Activated CD8-positive, alpha-beta memory T cell treated with anti-CD3 and anti-CD28 coated beads, Interleukin-2, amount 10 ng/mL, durations not matched to agents 7 days and 5 days (primary cell): ENCODE results near the gene NDUFA5. TPM values are rescaled to one million over a fixed set of nuclear protein-coding genes. Genes with fewer than 3 reads are reported as not detected.
"Not testable (repeated sequence)": the region's sequence is repeated elsewhere in the genome, so short reads cannot be mapped to it uniquely, and the experiment has no call there.

Experiments used
- ATAC-seq: fragments of 150-1000 bp; cut with Tn5 transposase; one replicate; pipeline ENCODE4 v1.10.0; 2021; ENCODE audit warnings: moderate library complexity
- CTCF ChIA-PET: fragments of 350-600 bp; sonication (Branson Sonifier 250); formaldehyde crosslinking; loops from one replicate; lab custom pipeline; 2021; ENCODE audit warnings: antibody characterized with exemption; lab: Charles Lee
- DNase-seq: peaks from one replicate; pipeline ENCODE4 v3.0.0-alpha.2; 2020
- H3K27ac Mint-ChIP-seq: one replicate; pipeline ENCODE4 v1.8.0; 2021; ENCODE audit warnings: mild to moderate bottlenecking, mixed read lengths
- H3K27me3 Mint-ChIP-seq: one replicate; pipeline ENCODE4 v1.8.0; 2021; ENCODE audit warnings: mixed read lengths
- H3K36me3 Mint-ChIP-seq: one replicate; pipeline ENCODE4 v1.8.0; 2021; ENCODE audit warnings: mild to moderate bottlenecking, mixed read lengths
- H3K4me1 Mint-ChIP-seq: one replicate; pipeline ENCODE4 v1.8.0; 2021; ENCODE audit warnings: mixed read lengths
- H3K4me3 Mint-ChIP-seq: one replicate; pipeline ENCODE4 v1.8.0; 2021; ENCODE audit warnings: mild to moderate bottlenecking, moderate library complexity, mixed read lengths
- H3K9me3 Mint-ChIP-seq: one replicate; pipeline ENCODE4 v1.8.0; 2022; ENCODE audit warnings: low read depth, mixed read lengths
- total RNA-seq, 2 experiments: library from RNA; stranded (reverse); gene quantifications; one replicate each; pipeline ENCODE4 v1.2.3, GENCODE V29; 2021

Gene NDUFA5
- total RNA-seq, 2 experiments from 2014 or later, result 39.7 to 49.7 TPM

DNA sequence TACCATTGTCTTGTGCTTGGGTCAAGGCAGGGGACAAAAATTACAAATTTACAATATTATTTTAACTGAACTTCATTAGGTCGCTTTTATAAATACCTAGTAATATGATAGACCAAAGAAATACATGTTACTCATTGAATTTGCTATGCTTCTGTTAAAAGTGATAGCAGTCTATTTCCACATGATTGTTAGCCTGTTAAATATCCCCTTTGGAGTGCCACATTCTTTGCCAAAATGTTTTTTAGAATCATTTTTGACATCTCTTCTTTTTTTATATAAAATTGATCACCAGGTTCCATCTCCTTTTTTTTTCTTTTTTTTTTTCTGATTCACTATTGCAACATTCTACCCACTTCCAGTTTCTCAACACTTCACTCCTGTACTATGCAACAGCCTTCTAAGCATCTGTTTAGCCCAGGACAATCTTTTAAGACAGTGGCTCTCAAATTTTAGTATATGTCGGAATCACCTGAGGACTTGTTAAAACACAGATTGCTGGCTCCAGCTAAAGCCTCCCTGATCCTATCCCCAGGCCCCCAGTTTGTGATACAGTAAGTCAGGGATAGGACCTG lies 16.4 kb upstream of the NDUFA5 start:
- Mint-ChIP-seq H3K27ac (no peak overlapping the region), H3K4me1 (no peaks in the 10 kb centered on the region), H3K4me3 (no peak overlapping the region), H3K36me3 (no peaks in the 10 kb centered on the region), H3K9me3 (no peaks in the 10 kb centered on the region), H3K27me3 (peaks cover 10% of the 10 kb centered on the region)
- ATAC-seq (no peak), DNase-seq (no peak)
- CTCF ChIA-PET, result no interaction called here

DNA sequence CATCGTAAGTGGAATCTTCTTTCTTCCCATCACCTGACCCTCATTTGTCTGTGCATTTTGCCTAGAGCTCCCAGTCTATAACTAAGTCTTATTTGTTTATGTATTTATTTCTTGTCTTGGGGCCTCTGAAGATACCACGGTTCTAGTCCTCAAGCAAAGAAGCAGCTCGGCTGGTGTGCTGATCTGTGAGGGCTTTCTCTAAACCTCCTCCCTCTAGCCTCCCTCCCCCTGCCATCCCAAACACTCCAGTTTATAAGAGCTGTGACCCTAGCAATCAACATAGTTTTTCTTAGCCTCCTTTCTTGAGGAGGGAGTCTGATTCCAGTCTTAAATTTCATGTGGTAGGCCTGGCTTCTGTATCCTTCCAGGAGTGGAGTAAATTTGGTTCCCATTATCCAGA lies 15.7 kb upstream of the NDUFA5 start:
- Mint-ChIP-seq H3K36me3 (no peaks in the 10 kb centered on the region), H3K27ac (no peak overlapping the region), H3K4me1 (no peaks in the 10 kb centered on the region), H3K4me3 (no peak overlapping the region), H3K9me3 (no peaks in the 10 kb centered on the region), H3K27me3 (peaks cover 8% of the 10 kb centered on the region)
- CTCF ChIA-PET, result interaction anchor here (0.7 kb wide), 1 partner anchor 780 kb away, joined by 3 read pairs; no protein-coding TSS in a partner anchor
- DNase-seq (no peak), ATAC-seq (no peak)

DNA sequence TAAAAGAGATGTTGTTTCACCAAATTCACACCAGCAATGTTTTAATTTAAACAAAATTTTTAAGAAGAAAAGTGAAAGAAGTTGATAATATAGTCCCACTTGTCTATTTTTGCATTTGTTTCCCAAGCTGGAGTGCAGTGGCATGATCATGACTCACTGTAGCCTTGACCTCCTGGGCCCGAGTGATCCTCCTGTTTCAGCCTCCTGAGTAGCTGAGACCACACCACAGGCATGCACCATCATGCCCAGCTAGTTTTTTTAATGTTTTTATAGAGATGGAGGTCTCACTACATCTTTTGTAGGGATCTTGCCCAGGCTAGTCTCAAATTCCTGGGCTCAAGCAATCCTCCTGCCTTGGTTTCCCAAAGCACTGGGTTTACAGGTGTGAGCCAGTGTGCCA lies 14.1 kb upstream of the NDUFA5 start:
- no peak for ATAC-seq
- no peak overlapping the region for H3K4me3 Mint-ChIP-seq
- no peaks in the 10 kb centered on the region for H3K9me3 Mint-ChIP-seq

DNA sequence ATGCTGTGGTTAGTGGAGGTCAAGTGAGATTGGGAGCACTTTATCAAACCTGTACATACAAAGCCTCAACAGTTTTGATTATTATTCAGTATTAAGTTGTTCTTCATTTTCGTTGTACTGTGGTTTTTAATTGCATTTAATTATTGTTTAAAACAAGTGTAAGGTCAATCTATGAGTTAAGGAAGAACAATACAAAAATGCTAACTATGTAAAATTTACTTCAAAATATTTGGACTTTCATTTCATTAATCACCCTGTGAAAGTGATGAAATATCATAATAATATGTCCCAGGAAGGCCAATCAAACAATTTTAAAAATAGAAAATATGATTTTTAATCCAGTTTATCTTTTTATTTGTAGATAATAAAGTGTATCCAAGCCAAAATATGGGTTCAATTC lies 13.6 kb upstream of the NDUFA5 start:
- no peaks in the 10 kb centered on the region for H3K4me1 Mint-ChIP-seq
- H3K27me3 Mint-ChIP-seq, result peaks cover 4% of the 10 kb centered on the region
- no peak for ATAC-seq
- no peak overlapping the region for H3K27ac Mint-ChIP-seq
- CTCF ChIA-PET, result no interaction called here
- DNase-seq, result no peak
- no peaks in the 10 kb centered on the region for H3K9me3 Mint-ChIP-seq
- no peaks in the 10 kb centered on the region for H3K36me3 Mint-ChIP-seq
- H3K4me3 Mint-ChIP-seq, result no peak overlapping the region

More for the DNA sequence above, 14.1 kb upstream of the NDUFA5 start:
- DNase-seq, result no peak
- CTCF ChIA-PET, result no interaction called here
- Mint-ChIP-seq H3K27me3 (peaks cover 5% of the 10 kb centered on the region), H3K4me1 (no peaks in the 10 kb centered on the region), H3K27ac (no peak overlapping the region), H3K36me3 (no peaks in the 10 kb centered on the region)

DNA sequence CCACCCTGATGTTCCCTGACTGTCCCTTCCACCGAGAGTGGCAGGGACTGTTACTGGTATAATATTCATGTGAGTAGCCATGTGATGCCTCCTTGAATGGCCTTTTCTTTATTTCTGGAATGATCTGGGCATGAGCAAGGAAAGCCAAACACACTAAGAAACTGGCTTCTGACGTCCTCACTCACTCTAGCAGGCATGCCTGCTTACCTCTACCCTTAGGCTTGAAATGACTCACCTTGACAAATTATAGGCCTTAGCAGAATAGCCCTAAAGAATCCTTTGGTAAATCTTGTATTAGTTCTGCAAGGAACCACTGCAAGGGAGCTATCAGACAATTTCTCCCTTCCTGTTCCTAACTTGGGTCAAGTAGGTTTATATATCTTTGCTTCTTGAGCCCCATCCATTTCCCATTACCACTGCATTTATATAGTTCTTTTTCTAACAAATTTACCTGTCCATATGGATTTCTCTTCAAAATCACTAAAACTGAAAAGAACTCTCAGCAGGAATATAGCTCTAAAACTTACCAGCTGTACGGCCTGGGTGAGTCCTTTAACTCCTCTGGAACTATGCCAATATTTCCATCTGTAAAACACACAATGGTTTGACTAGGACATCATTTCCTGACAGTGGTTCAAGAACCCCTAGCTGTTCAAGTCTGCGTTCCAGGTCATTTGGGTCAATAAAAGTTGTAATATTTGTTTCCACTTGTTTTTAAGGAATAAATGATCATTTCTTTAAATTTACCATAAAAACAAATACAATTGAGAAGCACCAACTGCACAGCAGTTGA lies 13.0 kb upstream of the NDUFA5 start:
- no peak for DNase-seq
- CTCF ChIA-PET, result no interaction called here
- no peaks in the 10 kb centered on the region for H3K36me3 Mint-ChIP-seq
- no peaks in the 10 kb centered on the region for H3K4me1 Mint-ChIP-seq
- no peaks in the 10 kb centered on the region for H3K9me3 Mint-ChIP-seq
- no peak overlapping the region for H3K27ac Mint-ChIP-seq
- no peak overlapping the region for H3K4me3 Mint-ChIP-seq
- H3K27me3 Mint-ChIP-seq, result peaks cover 4% of the 10 kb centered on the region
- no peak for ATAC-seq

DNA sequence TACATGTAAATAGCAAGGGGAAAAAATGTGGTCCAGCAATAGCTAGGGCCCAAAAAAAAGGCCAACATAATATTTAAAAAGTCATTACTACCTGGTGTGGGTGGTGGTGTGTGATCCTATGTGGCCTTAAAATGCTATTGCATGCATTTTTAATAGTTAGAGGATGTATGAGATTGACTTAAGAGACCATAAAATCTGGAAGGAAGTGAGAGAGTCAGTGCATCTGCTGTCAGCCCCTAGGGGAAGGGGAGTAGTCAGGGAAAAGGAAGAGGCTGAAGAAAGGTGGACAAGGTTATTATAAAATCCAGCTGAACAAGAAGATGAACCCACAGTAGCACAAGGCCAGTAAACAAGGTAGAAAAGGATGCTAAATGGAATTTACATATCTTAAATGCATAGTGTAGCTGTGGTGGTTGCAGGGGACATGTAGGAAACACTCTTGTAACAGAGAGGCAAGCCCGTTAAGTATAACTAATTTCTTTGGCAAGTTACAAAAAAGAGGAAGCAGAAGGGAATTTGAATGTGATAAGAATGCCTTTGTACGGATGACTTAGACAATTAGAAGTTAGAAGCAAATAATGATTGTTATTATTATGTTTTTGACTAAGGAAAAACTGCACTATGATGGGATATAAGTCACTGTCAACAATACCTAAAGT lies 11.9 kb upstream of the NDUFA5 start:
- Mint-ChIP-seq H3K4me3 (no peak overlapping the region), H3K4me1 (no peaks in the 10 kb centered on the region), H3K9me3 (no peaks in the 10 kb centered on the region), H3K27me3 (peaks cover under 1% of the 10 kb centered on the region), H3K36me3 (no peaks in the 10 kb centered on the region), H3K27ac (no peak overlapping the region)
- CTCF ChIA-PET, result no interaction called here
- DNase-seq (no peak), ATAC-seq (no peak)

DNA sequence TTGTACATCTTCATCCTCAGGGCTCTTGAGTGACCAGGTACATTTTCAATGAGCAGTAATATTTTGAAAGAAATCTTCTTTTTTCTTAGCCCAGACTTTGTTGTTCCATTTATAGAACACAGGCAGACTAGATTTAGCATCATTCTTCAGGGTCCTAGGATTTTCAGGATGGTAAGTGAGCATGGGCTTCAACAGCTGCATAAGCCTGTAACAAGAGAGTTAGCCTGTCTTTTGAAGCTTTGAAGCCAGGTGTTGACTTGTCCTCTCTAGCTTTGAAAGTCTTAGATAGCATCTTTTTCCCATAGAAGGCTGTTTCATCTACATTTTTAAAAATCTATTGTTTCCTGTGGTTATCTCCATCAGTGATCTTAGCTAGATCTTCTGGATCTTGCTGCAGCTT lies 4.5 kb upstream of the NDUFA5 start:
- Mint-ChIP-seq H3K9me3 (no peaks in the 10 kb centered on the region), H3K4me1 (no peaks in the 10 kb centered on the region), H3K36me3 (no peaks in the 10 kb centered on the region), H3K27ac (no peak overlapping the region), H3K27me3 (peaks cover 3% of the 10 kb centered on the region), H3K4me3 (no peak overlapping the region)
- ATAC-seq, result no peak
- no peak for DNase-seq
- CTCF ChIA-PET, result interaction anchor here (2.0 kb wide), 1 partner anchor 10 kb away, joined by 5 read pairs; no protein-coding TSS in a partner anchor

DNA sequence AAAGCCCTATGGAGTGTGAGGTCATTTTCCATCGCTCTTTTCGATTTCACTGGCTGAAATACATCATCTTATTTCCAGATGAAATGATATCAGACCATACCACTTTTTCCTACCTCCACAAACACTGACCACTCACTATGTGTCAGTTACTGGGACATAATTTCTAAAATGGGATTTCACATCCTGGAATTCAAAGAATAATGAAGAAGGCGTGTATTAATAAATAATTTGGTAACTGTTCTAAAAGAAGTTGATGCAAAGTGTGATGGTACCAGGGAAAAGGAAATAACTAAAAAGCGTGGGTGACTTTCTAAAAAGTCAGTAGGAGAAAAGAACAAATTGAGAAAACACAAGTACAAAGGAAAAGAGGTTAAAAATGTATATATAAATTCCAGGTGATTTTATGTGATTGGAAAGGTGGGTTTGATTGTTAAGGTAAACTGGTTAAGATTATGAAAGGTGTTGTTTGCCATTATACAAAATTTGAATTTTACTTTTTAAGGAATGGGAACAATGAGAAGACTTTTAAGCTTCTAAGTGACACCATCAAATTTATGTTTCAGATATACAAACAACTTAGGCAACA lies 764 bp upstream of the NDUFA5 start:
- Mint-ChIP-seq H3K27ac (no peak overlapping the region), H3K4me1 (no peaks in the 10 kb centered on the region), H3K36me3 (peaks cover 2% of the 10 kb centered on the region), H3K4me3 (no peak overlapping the region), H3K9me3 (no peaks in the 10 kb centered on the region), H3K27me3 (peaks cover 3% of the 10 kb centered on the region)
- DNase-seq, result no peak
- no peak for ATAC-seq
- CTCF ChIA-PET, result interaction anchor here (0.9 to 1.4 kb wide), 4 partner anchors 19 to 65 kb away, joined by 3 to 6 read pairs (median 3); no protein-coding TSS in a partner anchor

DNA sequence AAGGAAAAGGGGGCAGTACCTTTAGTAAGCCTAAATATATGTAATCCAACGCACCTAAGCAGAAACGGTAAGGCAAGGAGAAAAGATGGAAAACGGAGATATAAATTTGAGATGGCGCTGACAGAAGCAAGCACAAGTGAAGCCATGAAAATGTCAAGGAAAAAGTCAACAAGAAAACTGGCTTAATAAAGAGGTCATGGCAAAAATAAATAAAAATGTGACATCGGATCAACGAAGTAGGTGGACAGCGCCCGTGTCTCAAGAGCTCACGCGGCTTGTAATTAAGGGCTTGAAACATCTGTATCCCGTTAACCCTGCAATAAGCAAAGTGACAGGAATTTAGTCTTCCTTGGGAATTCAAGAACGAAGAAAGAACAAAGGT lies 611 bp downstream of the NDUFA5 start:
- H3K36me3 Mint-ChIP-seq, result peaks cover 15% of the 10 kb centered on the region
- peaks cover 3% of the 10 kb centered on the region for H3K27me3 Mint-ChIP-seq
- DNase-seq, result no peak
- H3K27ac Mint-ChIP-seq, result no peak overlapping the region
- ATAC-seq, result no peak
- H3K4me3 Mint-ChIP-seq, result no peak overlapping the region
- CTCF ChIA-PET, result interaction anchor here (0.7 to 1.4 kb wide), 3 partner anchors 17 to 63 kb away, joined by 3 to 6 read pairs (median 4); no protein-coding TSS in a partner anchor
- H3K4me1 Mint-ChIP-seq, result no peaks in the 10 kb centered on the region
- H3K9me3 Mint-ChIP-seq, result no peaks in the 10 kb centered on the region

DNA sequence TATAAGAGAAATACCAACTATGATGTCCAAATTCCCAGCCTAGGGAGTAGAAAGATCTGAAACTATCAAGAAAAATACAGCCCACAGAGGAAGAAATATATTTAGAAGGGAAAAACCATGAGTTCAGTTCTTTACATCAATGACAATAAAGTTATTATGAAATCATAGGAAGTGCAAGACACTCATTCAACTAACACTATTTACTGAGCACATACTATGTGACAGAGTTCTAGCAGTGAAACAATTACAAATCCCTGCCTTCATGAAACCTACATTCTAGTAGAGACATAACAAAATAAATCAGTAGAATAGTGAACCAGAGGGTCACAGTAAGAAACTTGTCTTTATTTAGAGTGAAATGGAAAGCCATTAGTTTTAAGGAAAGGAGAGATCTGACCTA lies 2.1 kb downstream of the NDUFA5 start:
- H3K4me3 Mint-ChIP-seq, result no peak overlapping the region
- H3K27me3 Mint-ChIP-seq, result no peaks in the 10 kb centered on the region
- H3K27ac Mint-ChIP-seq, result no peak overlapping the region
- CTCF ChIA-PET, result no interaction called here
- no peaks in the 10 kb centered on the region for H3K9me3 Mint-ChIP-seq
- DNase-seq, result no peak
- H3K4me1 Mint-ChIP-seq, result no peaks in the 10 kb centered on the region
- H3K36me3 Mint-ChIP-seq, result peaks cover 17% of the 10 kb centered on the region
- ATAC-seq, result no peak

DNA sequence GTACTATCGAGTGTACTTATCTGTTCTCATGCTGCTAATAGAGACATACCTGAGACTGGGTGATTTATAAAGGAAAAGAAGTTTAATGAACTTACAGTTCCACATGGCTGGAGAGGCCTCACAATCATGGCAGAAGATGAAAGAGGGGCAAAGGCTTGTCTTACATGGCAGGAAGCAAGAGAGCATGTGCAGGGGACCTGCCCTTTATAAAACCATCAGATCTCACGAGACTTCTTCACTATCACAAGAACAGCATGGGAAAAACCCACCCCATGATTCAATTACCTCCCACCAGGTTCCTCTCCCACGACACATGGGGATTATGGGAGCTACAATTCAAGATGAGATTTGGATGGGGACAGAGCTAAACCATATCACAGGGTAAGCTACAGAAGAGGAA lies 4.5 kb downstream of the NDUFA5 start:
- CTCF ChIA-PET, result interaction anchor here (1.1 to 2.4 kb wide), 2 partner anchors 9 to 18 kb away, joined by 5 to 9 read pairs; no protein-coding TSS in a partner anchor
- H3K4me1 Mint-ChIP-seq, result peaks cover 5% of the 10 kb centered on the region
- DNase-seq (no peak), ATAC-seq (no peak)
- H3K27me3 Mint-ChIP-seq, result no peaks in the 10 kb centered on the region
- peaks cover 30% of the 10 kb centered on the region for H3K36me3 Mint-ChIP-seq
- no peaks in the 10 kb centered on the region for H3K9me3 Mint-ChIP-seq
- H3K27ac Mint-ChIP-seq, result no peak overlapping the region
- H3K4me3 Mint-ChIP-seq, result no peak overlapping the region

DNA sequence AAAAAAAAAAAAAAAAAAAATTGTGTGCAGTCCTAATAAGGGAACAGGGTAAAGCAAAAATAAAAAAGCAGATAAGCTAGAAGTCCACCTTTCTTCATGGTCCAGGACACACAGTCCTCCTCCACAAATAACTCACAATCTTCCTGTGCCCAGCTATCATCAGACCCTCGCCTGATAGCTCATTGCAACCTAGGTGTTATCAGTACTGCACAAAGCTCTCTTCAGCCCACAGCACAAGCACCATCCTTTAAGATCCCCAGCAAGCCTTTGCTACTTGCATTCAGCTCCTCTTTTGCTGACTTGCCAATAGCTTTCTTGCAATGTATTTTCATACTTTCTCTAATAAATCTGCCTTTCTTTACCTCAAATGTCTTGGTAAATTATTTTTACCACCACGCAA lies 5.0 kb downstream of the NDUFA5 start:
- H3K27ac Mint-ChIP-seq, result no peak overlapping the region
- CTCF ChIA-PET, result interaction anchor here (1.1 to 2.4 kb wide), 2 partner anchors 9 to 17 kb away, joined by 5 to 9 read pairs; no protein-coding TSS in a partner anchor
- H3K27me3 Mint-ChIP-seq, result no peaks in the 10 kb centered on the region
- DNase-seq, result no peak
- peaks cover 31% of the 10 kb centered on the region for H3K36me3 Mint-ChIP-seq
- H3K4me1 Mint-ChIP-seq, result peaks cover 6% of the 10 kb centered on the region
- no peak overlapping the region for H3K4me3 Mint-ChIP-seq
- H3K9me3 Mint-ChIP-seq, result no peaks in the 10 kb centered on the region
- no peak for ATAC-seq

DNA sequence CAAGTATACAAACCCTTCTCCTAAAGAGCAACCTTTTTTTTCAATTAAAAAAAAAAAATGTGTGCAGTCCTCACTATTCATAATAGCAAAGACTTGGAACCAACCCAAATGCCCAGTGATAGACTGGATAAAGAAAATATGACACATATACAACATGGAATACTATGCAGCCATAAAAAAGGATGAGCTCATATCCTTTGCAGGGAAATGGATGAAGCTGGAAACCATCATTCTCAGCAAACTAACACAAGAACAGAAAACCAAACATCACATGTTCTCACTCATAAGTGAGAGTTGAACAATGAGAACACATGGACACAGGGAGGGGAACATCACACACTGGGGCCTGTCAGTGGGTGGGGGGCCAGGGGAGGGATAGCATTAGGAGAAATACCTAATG lies 5.5 kb downstream of the NDUFA5 start:
- not testable (repeated sequence) for DNase-seq, H3K9me3 Mint-ChIP-seq, H3K27me3 Mint-ChIP-seq, H3K27ac Mint-ChIP-seq, ATAC-seq, H3K4me1 Mint-ChIP-seq, H3K4me3 Mint-ChIP-seq
- H3K36me3 Mint-ChIP-seq, result peaks cover 34% of the 10 kb centered on the region
- CTCF ChIA-PET, result interaction anchor here (1.1 to 2.4 kb wide), 2 partner anchors 10 to 17 kb away, joined by 5 to 9 read pairs; no protein-coding TSS in a partner anchor
